BE2C (cell line): ENCODE results near the gene ATP6V0B.

Experiments
- DNase-seq: peaks from one replicate; pipeline ENCODE4 v3.0.0-alpha.2; 2020
- H3K27me3 ChIP-seq: fragments of 250-450 bp; sonication (Bioruptor Pico); 2 replicates; pipeline ENCODE4 v1.5.1; 2020; ENCODE audit warnings: mild to moderate bottlenecking
- H3K36me3 ChIP-seq: fragments of 250-450 bp; sonication (Bioruptor Pico); 2 replicates; pipeline ENCODE4 v1.5.1; 2020; ENCODE audit warnings: mild to moderate bottlenecking
- H3K4me1 ChIP-seq: fragments of 250-450 bp; sonication (Bioruptor Pico); 2 replicates; pipeline ENCODE4 v1.5.1; 2020
- H3K4me3 ChIP-seq: 2 replicates; pipeline ENCODE4 v1.5.1; 2011; ENCODE audit warnings: low read depth, low read length
- H3K9me3 ChIP-seq: fragments of 250-450 bp; sonication (Bioruptor Pico); 2 replicates; pipeline ENCODE4 v1.5.1; 2020
- CTCF ChIP-seq: IDR thresholded peaks from 2 replicates; pipeline ENCODE4 v1.5.1; 2012; ENCODE audit warnings: mild to moderate bottlenecking, low read depth, low read length

The ATP6V0B gene

GRCh38 chr1:43986712-43987111, 12.0 kb downstream of the ATP6V0B start:
- Histone ChIP-seq H3K4me3 (no peak overlapping the region), H3K36me3 (no peaks in the 10 kb centered on the region), H3K4me1 (no peaks in the 10 kb centered on the region), H3K27me3 (no peaks in the 10 kb centered on the region), H3K9me3 (no peaks in the 10 kb centered on the region)
- DNase-seq, result no peak
- TF ChIP-seq CTCF, result peak; percentile 29; the same call in 1 of the 2 replicates

DNA sequence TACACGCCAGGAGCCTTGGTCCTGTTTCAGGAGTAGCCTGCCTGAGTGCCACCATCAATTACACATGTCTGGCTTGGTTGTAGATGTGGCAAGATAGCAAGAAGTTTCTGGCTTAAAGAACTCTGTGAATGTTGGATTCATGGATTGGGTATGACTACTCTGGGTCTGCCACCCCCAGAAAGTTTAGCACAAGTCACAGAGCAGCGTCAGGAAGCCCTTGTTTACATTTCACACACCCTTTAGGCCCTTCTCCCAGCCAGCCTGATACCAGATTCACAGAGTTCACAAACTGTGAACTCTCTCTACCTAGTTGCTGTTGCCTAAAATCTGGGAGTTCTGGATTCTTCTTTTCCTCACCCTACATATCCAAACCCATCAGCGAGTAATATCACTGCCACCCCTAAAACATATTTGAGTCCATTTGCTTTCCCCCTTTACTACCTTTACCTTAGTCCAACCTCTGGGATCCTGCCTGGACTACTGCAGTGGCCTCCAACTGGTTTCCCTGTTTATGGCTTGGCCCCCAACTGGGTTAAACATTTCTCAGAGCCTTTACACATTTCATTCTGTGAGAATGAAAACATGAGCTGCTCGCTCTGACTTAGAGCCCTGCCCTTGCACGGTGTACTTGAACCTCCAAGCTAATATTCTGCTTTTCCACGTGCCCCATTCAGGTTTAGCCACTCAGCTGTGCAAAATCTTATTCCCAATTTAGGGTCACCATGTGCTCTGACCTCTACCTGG, 12.6 kb downstream of the ATP6V0B start:
- Histone ChIP-seq H3K27me3 (no peaks in the 10 kb centered on the region), H3K4me3 (no peak overlapping the region), H3K4me1 (no peaks in the 10 kb centered on the region), H3K36me3 (no peaks in the 10 kb centered on the region), H3K9me3 (no peaks in the 10 kb centered on the region)
- DNase-seq, result no peak
- no peak for TF ChIP-seq CTCF

GRCh38 chr1:43990271-43991199, 15.8 kb downstream of the ATP6V0B start:
- H3K4me3 ChIP-seq, result peak overlapping the region; percentile 57
- no peaks in the 10 kb centered on the region for H3K36me3 ChIP-seq
- peaks cover 6% of the 10 kb centered on the region; the same call in 1 of the 2 replicates for H3K4me1 ChIP-seq
- H3K27me3 ChIP-seq, result no peaks in the 10 kb centered on the region
- no peak for TF ChIP-seq CTCF
- no peak for DNase-seq
- H3K9me3 ChIP-seq, result no peaks in the 10 kb centered on the region

DNA sequence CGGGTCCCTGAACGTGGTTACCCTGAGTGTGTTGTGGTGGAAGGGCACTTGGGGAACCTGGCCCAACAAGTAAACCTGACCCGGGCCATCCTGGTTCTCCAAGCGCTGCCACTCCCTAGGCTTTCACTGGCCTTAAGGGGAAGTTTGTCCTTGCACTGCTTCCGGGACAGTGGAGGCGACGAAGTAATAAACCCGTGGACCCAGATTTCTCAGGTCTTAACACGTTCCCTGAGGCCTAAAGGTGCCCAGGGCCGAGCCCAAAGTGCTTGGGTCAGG, 16.4 kb downstream of the ATP6V0B start:
- Histone ChIP-seq H3K9me3 (no peaks in the 10 kb centered on the region), H3K36me3 (no peaks in the 10 kb centered on the region), H3K27me3 (no peaks in the 10 kb centered on the region), H3K4me1 (peaks cover 11% of the 10 kb centered on the region; the same call in 1 of the 2 replicates), H3K4me3 (peak overlapping the region; percentile 57)
- DNase-seq, result no peak
- TF ChIP-seq CTCF, result no peak

DNA sequence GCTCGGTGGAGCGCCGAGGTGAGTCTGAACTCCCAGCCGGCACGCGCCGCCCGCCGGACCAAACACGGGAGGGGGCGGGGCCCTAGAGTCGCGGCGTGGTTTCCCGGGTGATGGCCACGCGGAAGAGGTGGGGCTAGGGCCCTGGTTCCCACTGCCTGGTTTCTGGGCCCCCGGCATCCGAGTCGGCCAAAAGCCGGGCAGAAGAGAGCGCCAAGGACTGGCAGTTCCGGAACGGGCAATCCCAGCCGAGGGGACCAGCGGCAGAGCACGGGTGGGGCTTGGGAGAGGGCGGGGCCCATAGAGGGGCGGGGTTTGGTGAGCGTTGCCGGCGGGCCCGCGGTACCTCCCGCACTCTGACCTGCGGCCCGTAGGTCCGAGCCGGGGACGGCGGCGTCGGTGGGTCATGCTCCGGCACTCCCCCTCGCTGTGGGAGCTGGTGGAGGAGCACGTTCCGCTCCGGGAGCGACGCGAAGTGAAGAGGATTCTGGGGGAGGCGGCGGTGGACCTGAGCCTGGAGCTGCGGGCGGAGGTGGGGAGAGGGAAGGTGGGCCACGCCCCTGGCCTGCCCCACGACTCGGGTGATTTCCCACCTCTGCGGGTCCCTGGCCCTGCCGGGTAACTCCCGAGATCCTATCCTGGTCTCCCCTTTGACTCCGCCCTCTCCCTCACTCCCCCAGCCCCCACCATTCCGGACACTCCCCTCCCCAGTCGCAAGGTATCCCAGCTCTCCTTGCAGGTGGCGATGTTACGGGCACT, 16.9 kb downstream of the ATP6V0B start, which contains the start of gene CCDC24:
TSS of gene CCDC24 (plus strand) at position 124 of the 756 bp plus-strand sequence. CDS start at position 404, 280 bp downstream.
- DNase-seq, result peak; percentile 69
- Histone ChIP-seq H3K36me3 (no peaks in the 10 kb centered on the region), H3K9me3 (no peaks in the 10 kb centered on the region), H3K27me3 (no peaks in the 10 kb centered on the region), H3K4me1 (peaks cover 13% of the 10 kb centered on the region), H3K4me3 (peak within 1 kb of the TSS; percentile 57)
- TF ChIP-seq CTCF, result no peak
